HL-60/S4 treated with phorbol 12-myristate 13-acetate at 8.2 ng/mL for 4 days and 3 days (cell line): ENCODE results near the gene PACSIN3.

ENCODE experiments used
- in situ Hi-C: fragments of 300-500 bp; cut with MboI; formaldehyde crosslinking; loops from 2 replicates; pipeline ENCODE4 v1.15.0; 2022; ENCODE audit warnings: low sequenced_read_pairs

The PACSIN3 gene

DNA sequence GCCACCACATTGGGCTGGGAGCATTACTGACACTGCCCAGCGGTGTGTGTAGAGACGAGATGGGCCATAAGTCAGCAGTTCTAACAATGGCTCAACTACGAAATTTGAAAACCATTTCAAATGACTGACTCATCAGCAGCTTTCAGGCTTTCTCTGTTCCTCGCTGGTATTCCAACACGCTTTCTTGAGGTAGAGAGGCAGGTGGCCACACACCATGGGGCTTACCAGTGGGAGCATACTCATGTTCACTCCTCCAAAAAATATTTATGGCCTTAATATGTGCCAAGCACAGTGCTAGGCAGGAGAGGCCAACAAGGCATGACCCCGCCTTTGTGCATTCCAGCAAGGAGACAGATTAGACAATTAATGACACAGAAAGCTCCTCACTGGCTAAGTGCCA lies 29.9 kb downstream of the PACSIN3 start:
- in situ Hi-C loops = loop anchor here (25.0 kb wide), 1 partner anchor 269 kb away; no protein-coding TSS in a partner anchor

DNA sequence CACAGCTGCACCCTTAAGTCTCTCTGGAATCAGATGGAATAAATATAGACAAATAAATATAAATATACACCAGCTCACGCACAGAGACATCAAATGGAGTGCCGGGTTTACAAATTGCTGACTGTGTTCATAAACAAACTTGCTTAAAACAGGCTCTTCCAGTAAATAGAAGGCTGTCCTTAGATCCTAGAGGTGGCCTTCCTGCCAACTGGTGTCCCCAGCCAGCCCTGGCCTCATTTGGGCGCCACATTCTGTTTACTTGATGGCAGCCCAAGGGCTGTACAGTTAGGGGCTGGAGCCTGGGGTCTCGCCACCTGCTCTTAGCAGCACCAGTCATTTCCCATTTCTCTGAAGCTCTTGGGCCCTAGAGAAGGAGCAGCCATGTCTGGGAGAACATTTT lies 30.4 kb downstream of the PACSIN3 start:
- in situ Hi-C loops = loop anchor here (25.0 kb wide), 1 partner anchor 269 kb away; no protein-coding TSS in a partner anchor

DNA sequence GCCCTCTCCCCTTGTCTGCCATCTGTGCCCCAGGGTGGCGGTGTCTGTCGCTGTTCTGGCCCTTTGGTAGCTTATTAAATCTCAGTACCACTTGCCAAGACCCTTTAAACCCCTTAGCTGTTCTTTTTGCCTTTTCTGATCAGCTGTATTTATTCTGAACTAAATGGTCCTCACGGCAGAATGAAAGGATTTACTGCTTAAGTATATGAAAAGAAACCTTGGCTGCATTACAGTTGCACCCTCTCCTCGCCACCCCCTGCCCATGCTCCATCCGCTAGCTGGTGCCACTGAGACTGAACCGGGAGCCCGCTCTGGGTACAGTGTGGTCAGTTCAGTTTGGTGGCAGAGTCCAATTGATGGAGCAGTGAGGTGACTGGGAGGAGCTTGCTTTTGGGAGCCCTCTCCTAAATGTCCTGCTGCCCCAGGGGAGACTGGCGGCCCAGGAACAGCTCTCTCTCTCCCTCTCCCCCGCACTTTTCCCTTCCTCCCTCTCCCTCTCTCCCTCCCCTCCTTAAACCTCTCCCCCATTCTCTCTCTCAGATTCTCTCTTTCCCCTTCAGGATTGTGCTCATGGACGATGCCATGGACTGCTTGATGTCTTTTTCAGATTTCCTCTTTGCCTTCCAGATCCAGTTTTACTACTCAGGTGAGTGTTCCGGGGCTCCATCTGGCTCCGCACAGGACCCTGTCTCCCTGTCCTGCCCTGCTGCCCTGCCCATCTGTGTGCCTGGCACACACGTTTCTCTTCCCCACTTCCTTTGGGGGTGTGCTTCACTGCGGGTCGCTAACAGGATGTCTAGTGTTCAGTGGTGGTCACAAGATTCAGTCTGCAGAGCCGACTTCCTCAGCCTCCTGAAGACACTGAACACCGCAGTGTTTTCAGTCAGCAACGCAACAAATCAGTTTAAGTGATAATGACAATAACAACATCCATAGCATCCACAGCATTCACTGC lies 31.3 kb downstream of the PACSIN3 start:
- in situ Hi-C loops = loop anchor here (25.0 kb wide), 1 partner anchor 268 kb away; no protein-coding TSS in a partner anchor

DNA sequence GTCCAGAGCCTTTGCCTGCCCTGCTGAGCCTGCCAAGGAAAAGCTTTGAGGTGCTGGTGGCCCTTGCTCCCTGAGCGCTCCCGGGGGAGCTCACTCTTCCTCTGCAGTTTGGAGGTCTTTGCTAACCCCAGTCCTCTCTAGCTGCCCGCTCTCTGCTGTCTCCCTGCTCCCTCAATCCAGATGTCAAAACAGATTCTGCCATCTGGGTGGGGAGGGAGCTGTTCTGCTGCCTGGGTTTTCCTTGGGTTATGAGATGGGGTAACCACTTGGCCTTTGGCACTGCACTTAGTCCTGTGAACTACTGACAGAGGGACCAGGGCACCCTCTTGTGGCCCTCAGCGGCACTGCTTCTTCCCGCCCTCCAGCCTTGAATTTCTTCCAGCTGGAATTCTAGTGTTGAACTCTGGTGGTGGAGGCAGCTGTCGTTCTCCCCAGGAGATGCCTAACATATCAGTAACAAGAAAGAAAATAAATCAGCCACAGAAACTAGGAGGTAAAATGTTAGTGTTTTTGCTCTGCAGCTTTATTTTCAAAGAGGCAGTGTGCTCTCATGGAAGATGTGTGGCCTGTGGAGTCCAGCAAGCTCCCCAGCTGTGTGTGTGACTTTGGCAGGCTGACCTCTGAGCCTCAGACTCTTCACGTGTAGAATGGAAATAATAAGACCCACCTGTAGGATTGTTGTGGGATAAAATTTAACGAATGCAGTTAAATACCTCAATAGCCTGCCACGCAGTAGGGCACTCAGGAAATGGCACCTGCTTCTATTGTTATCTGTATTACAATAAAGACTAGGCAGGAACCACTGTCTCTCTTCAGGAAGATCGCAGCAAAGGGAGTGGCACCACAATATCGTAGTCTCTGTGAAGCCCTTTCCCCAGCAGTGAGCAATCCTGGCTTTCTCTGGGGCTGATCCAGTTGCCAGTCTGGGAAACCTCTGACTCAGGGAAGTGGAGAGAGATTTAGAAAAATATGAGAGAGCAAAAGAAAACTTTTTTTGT lies 33.0 kb downstream of the PACSIN3 start:
- in situ Hi-C loops = loop anchor here (25.0 kb wide), 1 partner anchor 266 kb away; no protein-coding TSS in a partner anchor

DNA sequence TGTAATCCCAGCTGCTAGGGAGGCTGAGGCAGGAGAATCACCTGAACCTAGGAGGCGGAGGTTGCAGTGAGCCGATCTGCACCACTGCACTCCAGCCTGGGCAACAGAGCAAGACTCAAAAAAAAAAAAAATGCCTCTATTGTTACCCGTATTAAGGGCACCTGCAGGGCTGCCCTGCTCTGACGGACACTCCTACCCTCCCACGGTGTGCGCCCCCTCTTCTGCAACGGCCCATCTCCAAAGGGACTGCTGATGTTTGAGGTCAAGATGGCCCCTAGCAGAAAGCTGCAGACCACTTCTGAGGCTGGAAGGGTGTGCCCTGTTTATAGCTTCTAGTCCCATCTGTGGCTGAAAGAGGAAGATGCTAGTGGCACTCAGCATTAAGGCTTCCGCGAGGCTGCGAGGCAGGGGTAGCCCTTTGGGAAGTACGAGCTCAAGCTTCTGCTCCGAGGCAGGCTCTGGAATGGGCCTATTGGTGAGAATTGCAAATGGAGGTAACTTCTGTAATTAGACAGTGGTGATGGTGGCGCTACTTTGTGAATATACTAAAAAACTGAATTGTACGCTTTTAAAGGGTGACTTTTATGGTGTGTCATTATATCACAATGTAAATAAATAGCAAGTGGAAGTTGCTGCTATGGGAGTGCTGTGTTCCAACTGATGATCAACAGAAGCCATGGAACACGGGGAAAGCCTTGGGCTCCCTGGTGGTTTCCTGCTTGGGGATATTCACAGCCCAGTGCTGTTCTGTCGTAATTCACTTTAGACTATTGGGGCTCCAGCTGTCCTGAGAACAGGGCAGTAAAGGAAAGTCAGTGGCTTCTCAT lies 33.9 kb downstream of the PACSIN3 start:
- in situ Hi-C loops = loop anchor here (25.0 kb wide), 1 partner anchor 265 kb away; no protein-coding TSS in a partner anchor

DNA sequence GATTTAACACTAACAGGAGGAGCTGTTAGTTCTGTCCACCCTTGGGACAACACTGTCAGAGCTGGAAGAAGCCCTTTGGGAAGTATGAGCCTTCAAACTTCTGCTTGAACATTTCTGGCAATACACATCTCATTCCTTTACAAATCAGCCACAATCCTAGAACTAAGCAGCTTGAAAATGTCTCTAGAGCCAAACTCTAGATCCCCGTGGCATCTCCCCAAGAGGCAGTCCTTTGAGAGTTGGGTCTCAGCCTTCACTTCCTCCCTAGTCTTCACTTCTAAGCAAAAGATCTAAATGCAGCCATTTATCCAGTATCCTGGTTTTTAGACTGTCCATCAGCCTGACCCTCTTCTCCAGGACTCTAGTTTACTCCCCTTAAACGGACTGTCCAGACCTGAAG lies 36.5 kb downstream of the PACSIN3 start:
- in situ Hi-C loops = loop anchor here (25.0 kb wide), 1 partner anchor 262 kb away; no protein-coding TSS in a partner anchor

DNA sequence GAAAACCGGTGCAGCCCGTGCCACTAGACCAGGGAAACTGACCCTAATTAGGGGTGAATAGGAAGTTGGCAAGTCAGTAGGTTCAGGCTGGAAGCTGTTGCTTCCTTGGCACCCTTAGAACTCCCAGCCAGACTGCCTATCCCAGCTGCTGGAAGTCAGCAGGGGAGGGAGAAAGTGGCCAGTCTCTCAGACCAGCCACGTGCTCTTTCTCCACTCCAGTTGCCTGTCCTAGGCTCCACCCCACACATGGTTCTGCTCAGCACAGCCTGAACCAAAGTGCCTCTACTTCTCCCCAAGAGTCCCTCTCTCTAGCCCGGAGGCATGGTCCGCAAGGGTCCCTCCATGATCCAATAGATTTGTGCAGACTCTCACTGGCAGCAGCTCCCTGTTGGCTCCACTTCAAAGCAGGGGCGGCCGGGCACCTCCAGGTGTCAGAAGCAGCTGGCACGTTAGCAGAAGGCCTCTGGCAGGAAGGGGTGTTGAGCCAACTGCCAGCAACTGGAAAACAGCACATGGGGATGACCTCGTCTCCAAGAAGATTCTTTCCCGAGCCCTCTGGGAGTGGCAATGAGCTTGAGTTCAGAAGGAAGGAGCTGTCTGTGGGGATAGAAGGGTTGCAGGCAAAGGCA lies 37.2 kb downstream of the PACSIN3 start:
- in situ Hi-C loops = no loop called here

DNA sequence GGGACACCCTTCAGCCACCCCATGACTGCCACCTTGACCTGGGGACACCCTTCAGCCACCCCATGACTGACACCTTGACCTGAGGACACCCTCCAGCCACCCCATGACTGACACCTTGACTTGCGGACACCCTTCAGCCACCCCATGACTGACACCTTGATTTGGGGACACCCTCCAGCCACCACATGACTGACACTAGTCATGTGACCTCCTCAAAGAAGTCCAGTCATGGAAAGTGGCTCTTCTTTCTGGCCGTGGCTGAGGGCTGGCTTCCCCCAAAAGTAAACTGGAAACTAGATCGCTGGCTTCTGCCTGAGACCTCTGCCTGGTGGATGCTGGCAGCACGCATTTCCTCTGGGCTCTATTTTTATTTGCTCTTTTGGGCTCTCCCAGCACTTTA lies 38.0 kb downstream of the PACSIN3 start:
- in situ Hi-C loops = no loop called here

DNA sequence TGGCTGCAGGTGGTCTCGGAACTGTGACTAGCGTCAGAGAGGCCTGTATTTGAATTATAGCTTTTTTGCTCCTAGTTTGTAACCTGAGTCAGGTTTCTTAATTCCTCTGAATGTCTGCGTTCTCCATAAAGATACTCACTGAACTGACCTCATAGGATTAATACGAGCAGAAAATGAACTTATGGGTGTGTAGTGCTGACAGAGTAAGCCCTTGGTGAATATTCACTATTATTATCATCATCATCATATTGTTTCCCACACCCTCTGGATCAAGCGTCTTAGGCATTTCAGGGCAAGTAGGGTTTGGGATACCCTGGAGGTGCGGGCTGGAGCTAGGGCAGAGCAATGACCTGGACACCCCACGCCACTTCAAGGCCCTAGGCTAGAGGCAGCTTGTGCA lies 38.6 kb downstream of the PACSIN3 start:
- in situ Hi-C loops = no loop called here

DNA sequence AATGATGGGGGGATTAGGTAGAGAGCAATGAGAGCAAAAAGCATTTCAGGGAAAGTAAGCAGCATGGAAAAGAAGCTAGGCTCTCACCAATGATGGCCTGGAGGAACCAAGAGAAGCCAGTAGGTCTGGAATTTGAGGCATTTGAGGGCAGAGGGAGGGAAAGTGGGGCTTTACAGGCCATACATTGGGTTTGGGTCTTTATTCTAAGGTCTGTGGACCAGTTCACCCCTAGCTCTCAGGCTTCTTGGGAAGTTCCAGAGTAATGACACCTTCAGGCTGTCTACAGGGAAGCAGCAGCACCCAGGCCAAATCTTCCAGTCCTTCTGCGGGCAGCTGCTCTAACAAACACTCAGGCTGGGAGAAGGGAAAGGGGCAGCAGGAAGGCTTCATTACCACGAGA lies 39.0 kb downstream of the PACSIN3 start:
- in situ Hi-C loops = no loop called here

DNA sequence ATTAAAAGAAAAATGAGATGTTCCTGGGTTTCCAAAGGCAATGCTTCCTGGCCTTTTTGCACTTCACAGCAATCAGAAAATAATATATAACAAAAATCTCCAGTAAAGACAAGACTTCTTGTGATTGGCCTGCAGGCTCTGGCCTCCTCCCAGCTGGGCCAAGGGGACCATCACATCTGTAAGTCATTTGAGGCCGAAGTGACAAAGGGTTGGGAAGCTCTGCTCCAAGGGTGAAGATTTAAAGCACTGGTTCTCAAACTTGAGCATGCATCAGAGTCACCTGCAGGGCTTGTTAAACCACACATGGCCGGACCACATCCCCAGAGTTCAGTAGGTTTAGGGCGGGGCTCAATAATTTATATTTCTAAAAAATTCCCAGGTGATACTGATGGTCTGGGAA lies 41.7 kb downstream of the PACSIN3 start:
- in situ Hi-C loops = no loop called here

DNA sequence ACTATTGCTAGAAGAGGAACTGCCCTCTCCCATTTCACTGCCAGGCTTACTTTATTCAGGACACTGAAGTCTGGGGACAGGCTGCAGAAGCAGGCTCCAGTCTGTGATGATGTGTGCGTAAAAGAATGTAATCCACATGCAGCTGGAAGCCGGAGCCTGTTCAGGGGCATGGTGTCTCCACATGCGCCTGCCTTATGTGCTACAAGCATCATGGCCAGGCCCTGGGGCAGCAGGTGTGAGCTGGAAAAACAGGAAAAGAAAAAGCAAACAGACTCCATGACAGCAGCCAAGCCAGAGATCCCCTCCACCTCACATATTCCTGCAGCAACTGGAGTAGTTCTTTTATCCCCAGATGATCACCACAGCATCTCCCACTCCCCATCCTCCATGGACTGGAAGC lies 42.9 kb downstream of the PACSIN3 start:
- in situ Hi-C loops = no loop called here

DNA sequence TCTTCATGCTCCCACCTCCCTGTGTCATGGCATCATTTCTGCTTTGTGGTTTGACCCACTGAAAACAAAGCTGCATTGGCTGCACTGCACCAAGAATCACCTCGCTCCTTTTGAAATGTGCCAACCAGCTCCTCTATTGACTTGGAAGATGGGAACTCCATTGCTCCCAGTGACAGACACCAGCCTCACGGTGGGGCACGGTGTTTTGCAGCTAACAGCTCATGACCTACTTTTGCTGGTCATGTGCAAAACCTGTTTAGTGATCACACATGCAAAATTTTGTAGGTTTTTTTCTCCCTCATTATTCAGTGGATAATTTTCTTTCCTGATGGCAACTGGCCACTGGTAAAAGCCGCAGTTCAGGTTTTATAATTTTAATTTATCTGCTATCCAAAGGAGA lies 46.4 kb downstream of the PACSIN3 start:
- in situ Hi-C loops = no loop called here

DNA sequence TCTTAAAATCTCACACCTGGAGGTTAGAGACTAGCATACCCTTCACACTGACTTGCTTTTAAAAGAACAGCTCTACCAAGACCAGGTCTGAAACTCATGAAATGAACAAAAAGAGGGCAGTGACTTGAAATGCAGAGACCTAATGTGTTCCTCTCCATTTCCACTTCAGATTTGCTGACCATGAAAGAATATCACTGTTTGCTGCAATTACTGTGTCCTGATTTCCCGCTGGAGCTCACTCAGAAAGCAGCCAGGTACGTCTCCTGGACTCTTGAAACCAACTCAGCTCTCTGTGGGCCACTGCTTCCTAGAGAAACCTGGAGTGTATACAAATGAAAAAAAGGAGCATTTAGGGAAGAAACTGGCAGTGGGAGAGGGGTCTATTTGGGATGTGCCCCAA lies 48.8 kb downstream of the PACSIN3 start:
- in situ Hi-C loops = no loop called here

DNA sequence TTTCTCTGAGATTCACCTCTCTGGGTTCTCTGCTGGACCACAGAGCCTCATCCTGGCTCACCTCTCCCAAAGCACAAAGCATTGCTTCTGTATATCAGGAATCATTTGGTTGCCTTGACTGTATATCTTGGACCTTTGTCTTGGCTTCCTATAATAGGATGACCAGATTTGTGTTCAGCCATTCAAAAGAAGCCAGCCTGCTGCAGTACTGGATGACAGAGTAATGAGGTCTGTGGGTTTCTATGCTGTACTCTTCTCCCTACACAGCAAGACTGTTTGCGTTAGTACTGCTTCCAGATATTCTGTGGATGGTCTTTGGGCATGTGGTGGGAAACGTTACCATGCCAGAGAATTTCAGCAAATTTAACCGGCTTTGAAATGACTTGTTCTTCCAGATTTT lies 49.3 kb downstream of the PACSIN3 start:
- in situ Hi-C loops = no loop called here

DNA sequence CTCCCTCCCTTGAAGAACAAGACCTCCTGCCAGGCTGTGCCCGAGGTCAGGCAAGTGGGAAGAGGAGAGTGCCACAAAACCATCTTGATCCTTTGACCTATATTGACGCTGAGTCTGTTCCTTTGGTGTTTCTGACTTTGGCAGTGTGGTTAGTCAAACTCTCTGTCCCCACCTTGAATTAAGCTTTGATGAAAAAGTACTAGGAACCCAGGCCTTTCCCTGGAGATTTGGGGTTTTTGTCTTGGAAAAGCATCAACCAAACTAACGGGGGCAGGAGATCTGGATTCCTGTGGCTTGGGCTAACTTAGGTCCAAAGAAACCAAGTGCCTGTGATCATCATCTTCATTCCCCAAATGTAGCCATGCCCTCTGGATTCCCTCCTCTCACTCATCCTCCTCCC lies 49.9 kb downstream of the PACSIN3 start:
- in situ Hi-C loops = no loop called here

DNA sequence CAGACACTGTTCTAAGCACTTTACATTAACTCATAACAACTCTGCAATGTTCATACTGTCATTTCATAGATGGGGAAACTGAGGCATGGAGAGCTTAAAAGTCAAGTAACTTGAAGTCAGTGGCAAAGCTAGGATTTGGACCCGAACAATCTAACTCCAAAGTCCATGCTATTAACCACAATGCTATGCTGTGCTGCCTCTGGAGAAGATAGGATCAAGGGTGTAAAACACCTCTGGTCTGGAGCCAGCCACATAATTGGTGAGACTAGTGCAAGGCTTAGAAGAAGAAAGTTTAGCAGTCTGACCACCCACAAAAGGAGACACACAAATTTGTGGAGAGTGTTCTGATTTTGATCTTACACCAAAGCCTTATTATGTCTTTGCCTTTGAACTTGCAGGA lies 53.3 kb downstream of the PACSIN3 start:
- in situ Hi-C loops = no loop called here

DNA sequence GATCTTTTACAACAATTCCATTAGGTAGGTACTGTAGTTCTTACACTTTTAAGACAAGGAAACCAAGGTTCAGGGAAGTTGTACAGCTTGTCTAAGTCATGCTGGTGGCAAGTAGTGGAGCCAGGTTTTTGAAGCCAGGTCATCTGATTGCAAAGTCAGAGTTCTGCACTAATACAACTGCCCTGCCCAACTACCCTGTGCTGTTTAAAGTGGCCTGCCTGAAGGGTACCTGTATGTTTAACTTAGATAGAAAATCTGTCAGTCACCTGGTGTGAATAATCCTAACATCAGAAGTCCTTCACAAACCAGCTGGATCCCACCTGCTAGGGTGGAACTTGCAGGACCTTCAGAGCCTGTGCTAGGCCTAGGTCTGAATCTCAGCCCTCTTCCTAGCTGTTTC lies 53.7 kb downstream of the PACSIN3 start:
- in situ Hi-C loops = no loop called here

DNA sequence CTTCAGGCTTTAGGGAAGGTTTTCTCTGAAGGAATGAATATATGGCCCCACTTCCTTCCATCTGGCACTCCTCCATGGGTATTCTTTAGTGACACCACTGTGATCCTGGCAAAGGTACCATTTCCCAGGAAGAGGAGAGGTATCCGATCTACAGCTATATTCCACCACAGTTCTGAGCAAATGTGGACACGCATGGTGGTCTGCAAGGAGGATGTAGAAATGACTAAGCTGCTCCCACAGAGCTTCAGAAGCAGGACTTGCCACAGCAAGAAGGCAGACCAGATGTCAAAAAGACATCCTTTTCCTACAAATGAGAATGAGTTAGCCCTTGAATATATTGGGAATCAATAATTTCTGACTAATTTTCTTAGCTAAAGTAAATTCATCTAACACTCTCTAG lies 55.1 kb downstream of the PACSIN3 start:
- in situ Hi-C loops = no loop called here

DNA sequence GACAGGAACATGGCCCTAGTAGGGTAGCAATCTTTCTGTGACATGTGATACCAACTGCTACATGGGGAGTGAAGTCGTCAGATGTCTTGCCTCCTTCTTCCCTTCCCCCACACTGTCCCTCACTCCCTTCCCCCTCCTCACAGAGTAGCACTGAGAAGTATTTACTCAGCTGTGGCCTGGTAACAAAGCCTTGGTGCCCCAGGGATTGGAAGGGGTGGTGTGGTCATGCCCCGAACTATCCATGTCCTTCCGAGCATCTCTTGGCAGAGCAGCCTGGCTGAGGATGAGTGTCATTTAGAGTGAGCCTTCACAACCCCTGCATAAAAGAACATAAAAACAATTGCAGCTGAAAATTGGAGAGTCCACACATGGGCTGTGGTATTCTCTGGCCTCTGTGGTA lies 55.7 kb downstream of the PACSIN3 start:
- in situ Hi-C loops = no loop called here
